ENCODE data around the gene GCAT. TPM values are rescaled to one million over a fixed set of nuclear protein-coding genes. Genes with fewer than 3 reads are reported as not detected.

GCAT gene
- total RNA-seq, 1 donor from 2014 or later: 8.8 TPM

- H3K4me3 ChIP-seq: no peak overlapping the region
- intact Hi-C loops (cut with DNase I): no loop called here
- no peak overlapping the region for H3K27ac ChIP-seq
- ATAC-seq (no peak), DNase-seq (no peak)
- H3K27me3 ChIP-seq: no peaks in the 10 kb centered on the region
- H3K36me3 ChIP-seq: peaks cover 26% of the 10 kb centered on the region
- H3K4me1 ChIP-seq: no peaks in the 10 kb centered on the region
- TF ChIP-seq, protein P1, sequence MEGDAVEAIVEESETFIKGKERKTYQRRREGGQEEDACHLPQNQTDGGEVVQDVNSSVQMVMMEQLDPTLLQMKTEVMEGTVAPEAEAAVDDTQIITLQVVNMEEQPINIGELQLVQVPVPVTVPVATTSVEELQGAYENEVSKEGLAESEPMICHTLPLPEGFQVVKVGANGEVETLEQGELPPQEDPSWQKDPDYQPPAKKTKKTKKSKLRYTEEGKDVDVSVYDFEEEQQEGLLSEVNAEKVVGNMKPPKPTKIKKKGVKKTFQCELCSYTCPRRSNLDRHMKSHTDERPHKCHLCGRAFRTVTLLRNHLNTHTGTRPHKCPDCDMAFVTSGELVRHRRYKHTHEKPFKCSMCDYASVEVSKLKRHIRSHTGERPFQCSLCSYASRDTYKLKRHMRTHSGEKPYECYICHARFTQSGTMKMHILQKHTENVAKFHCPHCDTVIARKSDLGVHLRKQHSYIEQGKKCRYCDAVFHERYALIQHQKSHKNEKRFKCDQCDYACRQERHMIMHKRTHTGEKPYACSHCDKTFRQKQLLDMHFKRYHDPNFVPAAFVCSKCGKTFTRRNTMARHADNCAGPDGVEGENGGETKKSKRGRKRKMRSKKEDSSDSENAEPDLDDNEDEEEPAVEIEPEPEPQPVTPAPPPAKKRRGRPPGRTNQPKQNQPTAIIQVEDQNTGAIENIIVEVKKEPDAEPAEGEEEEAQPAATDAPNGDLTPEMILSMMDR (IDR thresholded peaks at IDR 0.05): no peak
- H3K9me3 ChIP-seq: no peaks in the 10 kb centered on the region
These were observed 31.1 kb upstream of the GCAT start for GRCh38 chr22:37776639-37777005.

- no peak overlapping the region for H3K27ac ChIP-seq
- TF ChIP-seq, protein P1 (IDR thresholded peaks at IDR 0.05): no peak
- no peaks in the 10 kb centered on the region for H3K4me1 ChIP-seq
- ATAC-seq (peak; percentile 78), DNase-seq (peak; percentile 75)
- H3K4me3 ChIP-seq: no peak overlapping the region
- no peaks in the 10 kb centered on the region for H3K27me3 ChIP-seq
- intact Hi-C loops (cut with DNase I): no loop called here
- peaks cover 20% of the 10 kb centered on the region for H3K36me3 ChIP-seq
- no peaks in the 10 kb centered on the region for H3K9me3 ChIP-seq
These were observed 30.5 kb upstream of the GCAT start for GRCh38 chr22:37777122-37777687.

GRCh38 chr22:37778370-37779009 lies 29.2 kb upstream of the GCAT start:
- H3K4me1 ChIP-seq: no peaks in the 10 kb centered on the region
- H3K9me3 ChIP-seq: no peaks in the 10 kb centered on the region
- DNase-seq (no peak), ATAC-seq (no peak)
- no peak overlapping the region for H3K4me3 ChIP-seq
- intact Hi-C loops (cut with DNase I): no loop called here
- no peak overlapping the region for H3K27ac ChIP-seq
- TF ChIP-seq, protein P1 (IDR thresholded peaks at IDR 0.05): no peak
- no peaks in the 10 kb centered on the region for H3K27me3 ChIP-seq
- peaks cover 9% of the 10 kb centered on the region for H3K36me3 ChIP-seq

DNA sequence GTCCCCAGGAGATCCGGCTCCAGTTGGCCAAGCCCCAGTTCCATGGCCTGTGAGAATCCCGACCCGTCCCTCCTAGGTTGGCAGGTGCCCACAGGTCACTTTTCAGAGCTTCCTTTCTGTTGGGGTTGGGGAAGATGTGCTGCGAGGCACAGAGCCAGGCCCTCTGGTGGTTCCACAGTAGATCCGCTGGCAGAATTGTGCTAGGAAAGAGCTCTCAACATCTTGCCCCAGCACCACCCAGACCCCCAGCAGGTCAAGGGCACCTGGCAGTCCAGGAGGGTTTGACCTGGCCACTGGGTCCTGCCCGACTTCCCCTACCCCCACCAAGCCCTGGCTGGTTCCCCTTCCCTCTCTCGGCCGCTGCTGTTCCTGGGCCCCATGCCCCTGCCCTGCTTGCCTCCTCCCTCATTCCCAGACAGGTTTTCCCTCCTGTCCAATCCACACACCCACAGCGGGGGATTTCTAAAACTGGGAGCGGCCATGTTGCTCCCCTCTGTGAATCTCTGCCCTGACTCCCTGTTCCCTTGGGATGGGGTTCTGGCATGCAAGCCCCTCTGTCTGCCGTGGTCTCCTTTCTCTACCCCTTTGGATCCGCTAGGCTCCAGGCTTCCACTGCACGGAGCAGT lies 26.2 kb upstream of the GCAT start:
- Histone ChIP-seq H3K4me1 (no peaks in the 10 kb centered on the region), H3K36me3 (no peaks in the 10 kb centered on the region), H3K27ac (no peak overlapping the region), H3K27me3 (no peaks in the 10 kb centered on the region), H3K9me3 (no peaks in the 10 kb centered on the region), H3K4me3 (no peak overlapping the region)
- intact Hi-C loops (cut with DNase I): loop anchor here (10.0 kb wide), 1 partner anchor 137 kb away; no protein-coding TSS in a partner anchor
- TF ChIP-seq, protein P1 (IDR thresholded peaks at IDR 0.05): no peak
- DNase-seq (no peak), ATAC-seq (no peak)

DNA sequence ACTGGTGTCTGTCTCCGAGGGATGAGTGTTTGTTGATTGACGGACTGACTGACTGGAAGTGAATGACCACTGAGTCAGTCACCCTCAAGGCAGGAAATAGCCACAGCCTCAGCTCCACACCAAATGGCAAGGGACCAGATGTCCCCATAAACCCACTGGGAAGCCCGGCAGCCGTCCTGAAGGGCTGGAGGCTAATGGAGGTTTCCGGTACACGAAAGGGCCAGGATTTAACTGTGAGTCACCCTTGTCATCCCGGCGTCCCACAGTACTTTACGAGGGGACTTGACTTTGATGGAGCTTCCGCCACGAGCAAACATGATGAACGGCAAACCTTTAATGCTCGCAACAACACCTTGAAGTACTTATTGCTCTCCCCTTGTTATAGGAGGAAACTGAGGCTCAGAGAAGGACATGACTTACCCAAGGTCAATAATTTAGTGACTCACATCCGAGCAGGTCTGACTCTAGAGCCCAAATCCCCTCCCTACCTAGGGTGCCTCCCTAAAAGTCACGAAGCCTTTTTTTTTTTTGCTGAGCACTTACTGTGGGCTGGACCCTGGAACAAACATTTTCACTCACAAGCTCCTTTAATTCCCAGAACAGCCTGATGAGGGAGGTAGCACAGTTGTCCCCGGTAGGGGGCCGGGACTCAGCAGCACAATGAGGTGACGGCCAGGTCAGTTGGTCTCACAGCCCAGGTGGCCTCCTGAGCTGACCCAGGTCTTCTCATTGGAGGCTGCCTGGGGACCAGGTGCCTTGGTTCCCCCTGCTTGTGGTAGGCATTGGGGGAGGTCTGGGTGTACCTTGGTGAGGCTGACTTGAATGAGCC lies 25.2 kb upstream of the GCAT start:
- H3K27ac ChIP-seq: no peak overlapping the region
- H3K9me3 ChIP-seq: no peaks in the 10 kb centered on the region
- TF ChIP-seq, protein P1 (IDR thresholded peaks at IDR 0.05): no peak
- intact Hi-C loops (cut with DNase I): loop anchor here (10.0 kb wide), 1 partner anchor 138 kb away; no protein-coding TSS in a partner anchor
- DNase-seq (no peak), ATAC-seq (no peak)
- no peaks in the 10 kb centered on the region for H3K27me3 ChIP-seq
- H3K36me3 ChIP-seq: no peaks in the 10 kb centered on the region
- H3K4me3 ChIP-seq: no peak overlapping the region
- no peaks in the 10 kb centered on the region for H3K4me1 ChIP-seq

Data from upper lobe of right lung (tissue), 1 donor.